GM23338 (cell line): ENCODE results near the gene DISP3. TPM values are rescaled to one million over a fixed set of nuclear protein-coding genes. Genes with fewer than 3 reads are reported as not detected.

Source experiments
- ATAC-seq: fragments of 200-7000 bp; cut with Tn5 transposase; 3 replicates; pipeline ENCODE4 v1.9.1; 2020
- DNase-seq: peaks from one replicate; pipeline ENCODE4 v3.0.0-alpha.2; 2015; ENCODE audit warnings: low spot score
- H2AFZ ChIP-seq: fragments of 200-600 bp; sonication (generic); 2 replicates; pipeline ENCODE4 v1.8.0; 2016; ENCODE audit warnings: antibody characterized with exemption, mild to moderate bottlenecking, moderate library complexity
- H3F3A ChIP-seq: fragments of 200-600 bp; sonication (generic); replicated peaks from 2 replicates; pipeline ENCODE4 v1.8.0; 2017; ENCODE audit warnings: antibody characterized with exemption, mixed run types, low read depth
- H3K27ac ChIP-seq: fragments of 200-600 bp; sonication (generic); 2 replicates; pipeline ENCODE4 v1.6.1; 2016; ENCODE audit warnings: low read depth
- H3K27me3 ChIP-seq: fragments of 200-600 bp; sonication (generic); 2 replicates; pipeline ENCODE4 v1.8.0; 2016; ENCODE audit warnings: mild to moderate bottlenecking, mixed run types, moderate library complexity; ENCODE audit not compliant: insufficient read depth
- H3K36me3 ChIP-seq: fragments of 200-600 bp; sonication (generic); 2 replicates; pipeline ENCODE4 v1.8.0; 2016; ENCODE audit warnings: mild to moderate bottlenecking; ENCODE audit not compliant: insufficient read depth
- H3K4me1 ChIP-seq: fragments of 200-600 bp; sonication (generic); 2 replicates; pipeline ENCODE4 v1.8.0; 2016; ENCODE audit warnings: mild to moderate bottlenecking, moderate library complexity; ENCODE audit not compliant: insufficient read depth
- H3K4me2 ChIP-seq: fragments of 200-600 bp; sonication (generic); 2 replicates; pipeline ENCODE4 v1.7.1; 2017; ENCODE audit warnings: mixed run types
- H3K4me3 ChIP-seq: fragments of 200-600 bp; sonication (generic); 2 replicates; pipeline ENCODE4 v1.6.1; 2016; ENCODE audit warnings: mixed run types
- H3K79me2 ChIP-seq: fragments of 200-600 bp; sonication (generic); replicated peaks from 2 replicates; pipeline ENCODE4 v1.8.0; 2017; ENCODE audit warnings: mild to moderate bottlenecking; ENCODE audit not compliant: insufficient read depth
- H3K9me2 ChIP-seq: fragments of 200-600 bp; sonication (generic); 2 replicates; pipeline ENCODE4 v1.8.0; 2017; ENCODE audit not compliant: insufficient read depth
- H4K20me1 ChIP-seq: fragments of 200-600 bp; sonication (generic); replicated peaks from 2 replicates; pipeline ENCODE4 v1.8.0; 2017; ENCODE audit warnings: mild to moderate bottlenecking; ENCODE audit not compliant: insufficient read depth
- H3K27ac Mint-ChIP-seq: 2 replicates; pipeline ENCODE4 v1.8.0; 2020; ENCODE audit warnings: inconsistent platforms, mild to moderate bottlenecking, moderate library complexity, mixed read lengths
- H3K27me3 Mint-ChIP-seq: 3 replicates; pipeline ENCODE4 v1.8.0; 2022; ENCODE audit warnings: low read depth, mild to moderate bottlenecking, moderate library complexity, mixed read lengths, inconsistent platforms; ENCODE audit not compliant: insufficient read depth, poor library complexity
- H3K36me3 Mint-ChIP-seq: 3 replicates; pipeline ENCODE4 v1.8.0; 2021; ENCODE audit warnings: low read depth, mild to moderate bottlenecking, inconsistent platforms, moderate library complexity, mixed read lengths
- H3K4me1 Mint-ChIP-seq: 3 replicates; pipeline ENCODE4 v1.8.0; 2020; ENCODE audit warnings: mild to moderate bottlenecking, inconsistent platforms, mixed read lengths
- H3K4me3 Mint-ChIP-seq: 3 replicates; pipeline ENCODE4 v1.8.0; 2021; ENCODE audit warnings: moderate library complexity, mild to moderate bottlenecking, inconsistent platforms, mixed read lengths
- H3K9me3 Mint-ChIP-seq: 3 replicates; pipeline ENCODE4 v1.8.0; 2020; ENCODE audit warnings: moderate library complexity, mild to moderate bottlenecking, inconsistent platforms, mixed read lengths
- EZH2 ChIP-seq: fragments of 200-600 bp; sonication (generic); IDR thresholded peaks from one replicate; pipeline ENCODE4 v1.8.0; 2017; ENCODE audit warnings: antibody characterized with exemption, mild to moderate bottlenecking, low read depth; ENCODE audit not compliant: unreplicated experiment
- EZH2phosphoT487 ChIP-seq: fragments of 200-600 bp; sonication (generic); IDR thresholded peaks from one replicate; pipeline ENCODE4 v1.8.1; 2018; ENCODE audit warnings: antibody characterized with exemption; ENCODE audit not compliant: unreplicated experiment
- JUNB ChIP-seq: IDR thresholded peaks from one replicate; pipeline ENCODE4 v1.6.1; 2016; ENCODE audit warnings: antibody characterized with exemption; ENCODE audit not compliant: unreplicated experiment
- NANOG ChIP-seq: IDR thresholded peaks from 2 replicates; pipeline ENCODE4 v1.6.1; 2016; ENCODE audit warnings: antibody characterized with exemption, borderline replicate concordance
- POLR2AphosphoS5 ChIP-seq: IDR thresholded peaks from 2 replicates; pipeline ENCODE4 v1.6.1; 2016; ENCODE audit warnings: antibody characterized with exemption, low read depth
- REST ChIP-seq: IDR thresholded peaks from one replicate; pipeline ENCODE4 v1.6.1; 2018; ENCODE audit warnings: antibody characterized with exemption; ENCODE audit not compliant: unreplicated experiment
- STAT1 ChIP-seq: IDR thresholded peaks from one replicate; pipeline ENCODE4 v1.6.1; 2016; ENCODE audit warnings: antibody characterized with exemption; ENCODE audit not compliant: unreplicated experiment
- ZNF114 ChIP-seq: fragments of 250-450 bp; sonication (Bioruptor Pico); IDR thresholded peaks from 2 replicates; pipeline ENCODE4 v1.5.0; 2020; ENCODE audit warnings: mild to moderate bottlenecking, moderate library complexity
- ZNF331 ChIP-seq: fragments of 250-450 bp; sonication (Bioruptor Pico); IDR thresholded peaks from 2 replicates; pipeline ENCODE4 v1.5.0; 2020; ENCODE audit warnings: low read depth, mild to moderate bottlenecking, moderate library complexity
- ZNF462 ChIP-seq: fragments of 250-450 bp; sonication (Bioruptor Pico); IDR thresholded peaks from 2 replicates; pipeline ENCODE4 v1.5.0; 2020; ENCODE audit warnings: mild to moderate bottlenecking, moderate library complexity
- polyA plus RNA-seq: library from polyadenylated mRNA; unstranded; fragments of >200 nt; fragmentation: Nextera tagmentation; extraction: Ambion mirVana; gene quantifications from 2 replicates; pipeline ENCODE4 v1.2.1, GENCODE V29; 2016
- total RNA-seq: library from RNA; depleted of rRNA; stranded (reverse); fragments of >200 nt; shearing (Covaris generic); gene quantifications from 2 replicates; pipeline ENCODE4 v1.2.3, GENCODE V29; 2014
- TF ChIP-seq, protein P1 (sequence below), 2 experiments: fragments of 200-600 bp in 1 of 2; sonication (generic) in 1 of 2; conservative IDR thresholded peaks; 2 replicates each; pipeline versions ENCODE4 v1.5.1 to v1.6.1; 2016 to 2017; ENCODE audit warnings: antibody characterized with exemption in 2 of 2, low read depth in 2 of 2, mild to moderate bottlenecking in 2 of 2, moderate library complexity in 1 of 2
- TF ChIP-seq, protein P2 (sequence below): IDR thresholded peaks from 2 replicates; pipeline ENCODE4 v1.6.1; 2016; ENCODE audit warnings: antibody characterized with exemption

Gene DISP3
- total and polyA plus RNA-seq, 2 experiments from 2014 or later = 3.2 to 11.1 TPM

DNA sequence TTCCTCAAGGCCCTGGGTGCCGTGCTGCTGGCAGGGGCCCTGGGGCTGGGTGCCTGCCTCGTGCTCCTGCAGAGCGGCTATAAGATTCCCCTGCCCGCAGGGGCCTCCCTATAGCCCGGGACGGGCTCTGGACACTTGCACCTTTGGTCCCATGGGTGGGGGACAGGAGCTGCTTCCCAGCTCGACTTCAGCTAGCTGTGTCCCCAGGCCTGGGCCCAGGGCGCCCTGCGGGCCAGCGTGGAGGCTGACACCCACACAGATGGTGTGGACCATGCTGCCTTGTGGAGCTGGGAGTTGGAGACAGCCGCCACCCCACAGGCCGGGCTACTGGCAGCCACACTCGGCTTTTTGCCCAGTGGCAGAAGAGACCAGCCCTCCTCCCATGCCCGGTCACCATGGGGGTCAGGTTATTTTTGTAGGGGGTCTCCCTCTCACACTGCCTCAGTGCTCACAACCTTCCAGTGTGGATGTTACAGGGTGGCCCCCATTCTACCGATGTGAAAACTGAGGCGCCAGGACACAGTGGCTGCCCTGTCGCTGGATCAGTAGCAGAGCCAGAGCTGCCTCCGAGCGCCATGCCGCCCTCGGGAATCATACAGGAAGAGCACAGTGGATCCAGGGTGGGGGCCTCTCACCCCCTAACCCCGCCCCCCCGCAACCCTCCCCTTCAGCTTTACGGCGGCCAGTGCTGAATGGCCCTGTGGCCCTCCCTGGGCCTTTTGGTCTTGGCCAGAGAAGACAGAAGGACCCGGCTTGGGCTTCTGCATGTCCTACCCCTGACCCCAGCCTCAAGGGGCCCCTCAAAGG is 57.8 kb downstream of the DISP3 start:
- no peaks in the 10 kb centered on the region for H3K27me3 ChIP-seq
- no peaks in the 10 kb centered on the region for H3K79me2 ChIP-seq
- no peaks in the 10 kb centered on the region for H3K36me3 ChIP-seq
- H3K4me1 ChIP-seq = no peaks in the 10 kb centered on the region; the same call in 1 of the 2 replicates
- Mint-ChIP-seq H3K4me3 (no peak overlapping the region), H3K36me3 (no peaks in the 10 kb centered on the region; the same call in 2 of the 3 replicates), H3K27ac (no peak overlapping the region), H3K4me1 (peaks cover 14% of the 10 kb centered on the region), H3K9me3 (no peaks in the 10 kb centered on the region), H3K27me3 (peaks cover 13% of the 10 kb centered on the region)
- no peak for TF ChIP-seq POLR2AphosphoS5
- no peak for TF ChIP-seq STAT1
- TF ChIP-seq, protein P1, sequence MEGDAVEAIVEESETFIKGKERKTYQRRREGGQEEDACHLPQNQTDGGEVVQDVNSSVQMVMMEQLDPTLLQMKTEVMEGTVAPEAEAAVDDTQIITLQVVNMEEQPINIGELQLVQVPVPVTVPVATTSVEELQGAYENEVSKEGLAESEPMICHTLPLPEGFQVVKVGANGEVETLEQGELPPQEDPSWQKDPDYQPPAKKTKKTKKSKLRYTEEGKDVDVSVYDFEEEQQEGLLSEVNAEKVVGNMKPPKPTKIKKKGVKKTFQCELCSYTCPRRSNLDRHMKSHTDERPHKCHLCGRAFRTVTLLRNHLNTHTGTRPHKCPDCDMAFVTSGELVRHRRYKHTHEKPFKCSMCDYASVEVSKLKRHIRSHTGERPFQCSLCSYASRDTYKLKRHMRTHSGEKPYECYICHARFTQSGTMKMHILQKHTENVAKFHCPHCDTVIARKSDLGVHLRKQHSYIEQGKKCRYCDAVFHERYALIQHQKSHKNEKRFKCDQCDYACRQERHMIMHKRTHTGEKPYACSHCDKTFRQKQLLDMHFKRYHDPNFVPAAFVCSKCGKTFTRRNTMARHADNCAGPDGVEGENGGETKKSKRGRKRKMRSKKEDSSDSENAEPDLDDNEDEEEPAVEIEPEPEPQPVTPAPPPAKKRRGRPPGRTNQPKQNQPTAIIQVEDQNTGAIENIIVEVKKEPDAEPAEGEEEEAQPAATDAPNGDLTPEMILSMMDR (conservative IDR thresholded peaks at IDR 0.05; ENCODE audit: low read depth in 2 of 2) = no peak
- TF ChIP-seq JUNB = no peak
- no peak for TF ChIP-seq ZNF331
- no peak for TF ChIP-seq EZH2phosphoT487
- TF ChIP-seq ZNF462 (CRISPR knock-in tag) = no peak
- no peak for TF ChIP-seq EZH2
- TF ChIP-seq, protein P2, sequence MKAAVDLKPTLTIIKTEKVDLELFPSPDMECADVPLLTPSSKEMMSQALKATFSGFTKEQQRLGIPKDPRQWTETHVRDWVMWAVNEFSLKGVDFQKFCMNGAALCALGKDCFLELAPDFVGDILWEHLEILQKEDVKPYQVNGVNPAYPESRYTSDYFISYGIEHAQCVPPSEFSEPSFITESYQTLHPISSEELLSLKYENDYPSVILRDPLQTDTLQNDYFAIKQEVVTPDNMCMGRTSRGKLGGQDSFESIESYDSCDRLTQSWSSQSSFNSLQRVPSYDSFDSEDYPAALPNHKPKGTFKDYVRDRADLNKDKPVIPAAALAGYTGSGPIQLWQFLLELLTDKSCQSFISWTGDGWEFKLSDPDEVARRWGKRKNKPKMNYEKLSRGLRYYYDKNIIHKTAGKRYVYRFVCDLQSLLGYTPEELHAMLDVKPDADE = no peak
- TF ChIP-seq ZNF114 (CRISPR knock-in tag) = no peak
- no peak for TF ChIP-seq REST
- no peak for TF ChIP-seq NANOG
- H3K9me2 ChIP-seq = no peaks in the 10 kb centered on the region
- no peak for ATAC-seq
- no peak overlapping the region for H3K4me3 ChIP-seq
- no peak for DNase-seq
- no peaks in the 10 kb centered on the region for H3F3A ChIP-seq
- H4K20me1 ChIP-seq = no peaks in the 10 kb centered on the region
- H3K4me2 ChIP-seq = no peak overlapping the region
- no peak overlapping the region for H3K27ac ChIP-seq
- no peak overlapping the region for H2AFZ ChIP-seq
